Measurements from ENCODE around the gene TALDO1. TPM values are rescaled to one million over a fixed set of nuclear protein-coding genes. Genes with fewer than 3 reads are reported as not detected.

TALDO1 gene
- total RNA-seq, 1 experiment from 2014 or later = 173 TPM

- CTCF ChIA-PET = no interaction called here
- no TSS peak for BruUV-seq (replicated peaks)
- H3K4me3 ChIP-seq (ENCODE audit: low read depth, low read length, poor library complexity, severe bottlenecking) = no peak overlapping the region
Measured at GRCh38 chr11:769887-770641, 22.8 kb downstream of the TALDO1 start.

GRCh38 chr11:770642-771616, 23.7 kb downstream of the TALDO1 start:
- intact Hi-C loops (cut with micrococcal nuclease; ENCODE audit: unreplicated experiment) = no loop called here
- H3K4me1 ChIP-seq (ENCODE audit: insufficient read depth, low read length, poor library complexity, severe bottlenecking) = peaks cover 9% of the 10 kb centered on the region
- TF ChIP-seq EZH2 (IDR thresholded peaks at IDR 0.05; ENCODE audit: borderline replicate concordance, low read depth, low read length, poor library complexity, severe bottlenecking) (no peak), CTCF (conservative IDR thresholded peaks at IDR 0.05; ENCODE audit: low read depth, low read length) (no peak)
- no peak for DNase-seq (ENCODE audit: low spot score)
- peaks cover 43% of the 10 kb centered on the region for H3K36me3 ChIP-seq (ENCODE audit: insufficient read depth, low read length, poor library complexity, severe bottlenecking)
- no peaks in the 10 kb centered on the region for H3K9me3 ChIP-seq (ENCODE audit: low read depth, low read length, poor library complexity, severe bottlenecking)
- H3K4me3 ChIP-seq (ENCODE audit: low read depth, low read length, poor library complexity, severe bottlenecking) = no peak overlapping the region
- no peak overlapping the region for H3K27ac ChIP-seq (ENCODE audit: low read depth, low read length, poor library complexity, severe bottlenecking)
- CTCF ChIA-PET = no interaction called here
- BruUV-seq (replicated peaks) = no TSS peak
- POLR2A ChIA-PET (ENCODE audit: low non-redundant PET) = no interaction called here
- no peaks in the 10 kb centered on the region for H3K27me3 ChIP-seq (replicated peaks; ENCODE audit: insufficient read depth, low read depth, low read length, poor library complexity)

More at GRCh38 chr11:769887-770641, 22.8 kb downstream of the TALDO1 start:
- Histone ChIP-seq H3K27me3 (replicated peaks; ENCODE audit: insufficient read depth, low read depth, low read length, poor library complexity) (no peaks in the 10 kb centered on the region), H3K4me1 (ENCODE audit: insufficient read depth, low read length, poor library complexity, severe bottlenecking) (peaks cover under 1% of the 10 kb centered on the region), H3K9me3 (ENCODE audit: low read depth, low read length, poor library complexity, severe bottlenecking) (no peaks in the 10 kb centered on the region), H3K27ac (ENCODE audit: low read depth, low read length, poor library complexity, severe bottlenecking) (no peak overlapping the region), H3K36me3 (ENCODE audit: insufficient read depth, low read length, poor library complexity, severe bottlenecking) (peaks cover 44% of the 10 kb centered on the region)
- TF ChIP-seq EZH2 (IDR thresholded peaks at IDR 0.05; ENCODE audit: borderline replicate concordance, low read depth, low read length, poor library complexity, severe bottlenecking) (no peak), CTCF (conservative IDR thresholded peaks at IDR 0.05; ENCODE audit: low read depth, low read length) (no peak)
- no peak for DNase-seq (ENCODE audit: low spot score)
- POLR2A ChIA-PET (ENCODE audit: low non-redundant PET) = no interaction called here
- intact Hi-C loops (cut with micrococcal nuclease; ENCODE audit: unreplicated experiment) = no loop called here

DNA sequence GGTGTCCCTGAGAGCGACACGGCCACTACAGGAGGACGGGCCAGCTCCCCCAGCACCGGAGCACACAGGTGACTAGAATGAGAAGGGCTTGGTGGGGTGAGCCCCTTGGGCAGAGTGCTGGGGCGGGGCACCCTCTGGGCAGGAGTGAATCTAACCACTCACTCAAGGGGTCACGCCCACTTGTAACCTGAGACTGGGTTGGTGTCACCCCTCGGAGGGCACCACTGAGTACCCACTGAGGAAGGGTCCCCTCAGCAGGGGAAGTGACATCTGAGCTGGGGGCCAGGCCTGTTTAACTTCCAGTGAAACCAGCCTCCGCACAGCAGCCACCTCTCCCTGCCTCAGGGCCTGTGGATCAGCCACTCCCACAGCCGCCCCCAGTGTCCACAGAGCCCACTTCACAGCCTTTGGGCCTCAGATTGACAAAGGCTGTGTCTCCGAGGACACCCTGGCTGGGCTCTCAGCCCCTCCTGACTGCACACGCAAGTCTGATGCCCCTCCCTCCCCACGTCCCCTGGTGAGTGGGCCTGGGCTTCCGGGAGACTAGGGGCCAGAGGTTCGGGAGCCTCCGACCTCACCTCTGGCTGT, 24.4 kb downstream of the TALDO1 start:
- Histone ChIP-seq H3K4me1 (ENCODE audit: insufficient read depth, low read length, poor library complexity, severe bottlenecking) (peaks cover 9% of the 10 kb centered on the region), H3K27ac (ENCODE audit: low read depth, low read length, poor library complexity, severe bottlenecking) (no peak overlapping the region), H3K4me3 (ENCODE audit: low read depth, low read length, poor library complexity, severe bottlenecking) (no peak overlapping the region), H3K27me3 (replicated peaks; ENCODE audit: insufficient read depth, low read depth, low read length, poor library complexity) (no peaks in the 10 kb centered on the region), H3K36me3 (ENCODE audit: insufficient read depth, low read length, poor library complexity, severe bottlenecking) (peaks cover 35% of the 10 kb centered on the region), H3K9me3 (ENCODE audit: low read depth, low read length, poor library complexity, severe bottlenecking) (no peaks in the 10 kb centered on the region)
- ChIA-PET POLR2A (ENCODE audit: low non-redundant PET) (no interaction called here), CTCF (no interaction called here)
- no TSS peak for BruUV-seq (replicated peaks)
- no peak for DNase-seq (ENCODE audit: low spot score)
- intact Hi-C loops (cut with micrococcal nuclease; ENCODE audit: unreplicated experiment) = no loop called here
- TF ChIP-seq EZH2 (IDR thresholded peaks at IDR 0.05; ENCODE audit: borderline replicate concordance, low read depth, low read length, poor library complexity, severe bottlenecking) (no peak), CTCF (conservative IDR thresholded peaks at IDR 0.05; ENCODE audit: low read depth, low read length) (no peak)
